Liver (tissue), 9 donors: ENCODE data around the gene SRGAP3. TPM values are rescaled to one million over a fixed set of nuclear protein-coding genes. Genes with fewer than 3 reads are reported as not detected.

Experiments used
- DNase-seq: peaks from one replicate; pipeline ENCODE4 v3.0.0-alpha.2; 2017; ENCODE audit warnings: low spot score
- H3K27ac ChIP-seq, 2 donors: one replicate each; pipeline ENCODE4 v1.7.0; 2013; ENCODE audit warnings: inconsistent platforms in 2 of 2, low read length in 2 of 2, control low read depth in 1 of 2, low read depth in 1 of 2, mild to moderate bottlenecking in 1 of 2
- H3K27me3 ChIP-seq, 4 donors: one replicate each; pipeline versions ENCODE4 v1.6.1 to v1.7.0; 2013; ENCODE audit warnings: low read length in 3 of 4, inconsistent platforms in 1 of 4, mild to moderate bottlenecking in 1 of 4, moderate library complexity in 1 of 4; ENCODE audit not compliant: control insufficient read depth in 4 of 4, insufficient read depth in 4 of 4
- H3K36me3 ChIP-seq, 4 donors: one replicate each; pipeline versions ENCODE4 v1.6.1 to v1.7.0; 2013; ENCODE audit warnings: low read length in 3 of 4, mild to moderate bottlenecking in 3 of 4, low read depth in 1 of 4, moderate library complexity in 1 of 4; ENCODE audit not compliant: control insufficient read depth in 4 of 4, insufficient read depth in 3 of 4
- H3K4me1 ChIP-seq, 4 donors: one replicate each; pipeline versions ENCODE4 v1.6.1 to v1.7.0; 2013; ENCODE audit warnings: low read length in 3 of 4, mild to moderate bottlenecking in 3 of 4, moderate library complexity in 1 of 4; ENCODE audit not compliant: control insufficient read depth in 4 of 4, insufficient read depth in 4 of 4
- H3K4me3 ChIP-seq, 3 donors: one replicate each; pipeline versions ENCODE4 v1.6.1 to v1.7.0; 2013; ENCODE audit warnings: low read length in 3 of 3, control low read depth in 1 of 3, low read depth in 1 of 3, mild to moderate bottlenecking in 1 of 3
- H3K9ac ChIP-seq, 2 donors: one replicate each; pipeline ENCODE4 v1.7.0; 2013; ENCODE audit warnings: low read length in 2 of 2, mild to moderate bottlenecking in 2 of 2, moderate library complexity in 2 of 2, control low read depth in 1 of 2, low read depth in 1 of 2
- H3K9me3 ChIP-seq, 4 donors: one replicate each; pipeline versions ENCODE4 v1.6.1 to v1.7.0; 2013; ENCODE audit warnings: low read length in 3 of 4; ENCODE audit not compliant: control insufficient read depth in 4 of 4
- EGR1 ChIP-seq, 2 donors: IDR thresholded peaks; 2 replicates each; pipeline ENCODE4 v1.6.1; 2016 to 2018; ENCODE audit warnings: antibody characterized with exemption in 2 of 2, low read depth in 2 of 2
- FOXA1 ChIP-seq: IDR thresholded peaks from 2 replicates; pipeline ENCODE4 v1.6.1; 2016; ENCODE audit warnings: antibody characterized with exemption
- FOXA2 ChIP-seq: IDR thresholded peaks from 2 replicates; pipeline ENCODE4 v1.6.1; 2016; ENCODE audit warnings: antibody characterized with exemption
- GABPA ChIP-seq, 2 donors: IDR thresholded peaks in 1 of 2; conservative IDR thresholded peaks in 1 of 2; 2 replicates each; pipeline ENCODE4 v1.6.1; 2016; ENCODE audit warnings: antibody characterized with exemption in 2 of 2, mild to moderate bottlenecking in 1 of 2, moderate library complexity in 1 of 2
- HNF4A ChIP-seq, 2 donors: conservative IDR thresholded peaks; 2 replicates each; pipeline ENCODE4 v1.6.1; 2016; ENCODE audit warnings: antibody characterized with exemption in 2 of 2, mild to moderate bottlenecking in 2 of 2
- HNF4G ChIP-seq: IDR thresholded peaks from 2 replicates; pipeline ENCODE4 v1.6.1; 2016; ENCODE audit warnings: antibody characterized with exemption
- JUND ChIP-seq, 2 donors: IDR thresholded peaks; 2 replicates each; pipeline ENCODE4 v1.6.1; 2016; ENCODE audit warnings: antibody characterized with exemption in 2 of 2
- NR2F2 ChIP-seq: IDR thresholded peaks from 2 replicates; pipeline ENCODE4 v1.6.1; 2016; ENCODE audit warnings: antibody characterized with exemption
- RAD21 ChIP-seq, 2 donors: IDR thresholded peaks; 2 replicates each; pipeline ENCODE4 v1.6.1; 2016; ENCODE audit warnings: antibody characterized with exemption in 2 of 2, mild to moderate bottlenecking in 2 of 2
- RXRA ChIP-seq, 2 donors: IDR thresholded peaks; 2 replicates each; pipeline ENCODE4 v1.6.1; 2017 to 2018; ENCODE audit warnings: antibody characterized with exemption in 2 of 2, mild to moderate bottlenecking in 1 of 2
- SP1 ChIP-seq: IDR thresholded peaks from 2 replicates; pipeline ENCODE4 v1.6.1; 2018; ENCODE audit warnings: antibody characterized with exemption, mild to moderate bottlenecking
- TAF1 ChIP-seq: conservative IDR thresholded peaks from 2 replicates; pipeline ENCODE4 v1.6.1; 2016; ENCODE audit warnings: antibody characterized with exemption, mild to moderate bottlenecking
- YY1 ChIP-seq: IDR thresholded peaks from 2 replicates; pipeline ENCODE4 v1.6.1; 2016; ENCODE audit warnings: antibody characterized with exemption, mild to moderate bottlenecking
- WGBS: extraction: QIAGEN DNeasy Blood & Tissue Kit; methylation state at CpG from one replicate; pipeline ENCODE4 v1.1.7; 2013; 5-methylcytosine and 5-hydroxymethylcytosine counted together
- polyA plus RNA-seq, 2 donors: library from polyadenylated mRNA; stranded (reverse) in 1 of 2; unstranded in 1 of 2; fragments of 200-250 nt in 1 of 2; fragments of >200 nt in 1 of 2; fragmentation: Nextera tagmentation in 1 of 2; extraction: Ambion mirVana in 1 of 2; gene quantifications; one replicate each; pipeline versions ENCODE4 v1.2.1 to v1.2.3, GENCODE V29; 2013 to 2015
- total RNA-seq, 2 donors: library from RNA; depleted of rRNA; stranded (reverse); fragments of >200 nt; gene quantifications; one replicate each; pipeline ENCODE4 v1.2.3, GENCODE V29; 2014
- TF ChIP-seq, protein P1 (sequence below): fragments of 150-350 bp; IDR thresholded peaks from 2 replicates; pipeline ENCODE4 v1.5.1; 2017; ENCODE audit warnings: improper control_type of control experiment, low read depth, low read length; ENCODE audit not compliant: missing input control
- TF ChIP-seq, protein P2 (sequence below): IDR thresholded peaks from 2 replicates; pipeline ENCODE4 v1.6.1; 2016; ENCODE audit warnings: antibody characterized with exemption
- TF ChIP-seq, protein P3 (sequence below): IDR thresholded peaks from 2 replicates; pipeline ENCODE4 v1.6.1; 2016; ENCODE audit warnings: antibody characterized with exemption
- TF ChIP-seq, protein P4 (sequence below): IDR thresholded peaks from 2 replicates; pipeline ENCODE4 v1.6.1; 2016; ENCODE audit warnings: antibody characterized with exemption, mild to moderate bottlenecking
- TF ChIP-seq, protein P5 (sequence below): IDR thresholded peaks from 2 replicates; pipeline ENCODE4 v1.6.1; 2016; ENCODE audit warnings: antibody characterized with exemption
- donor health status: healthy.
- donor health status: healthy.
- donor health status: healthy.
- donor health status: healthy.
- donor health status: healthy.

Gene SRGAP3
- total and polyA plus RNA-seq, 4 donors: 0.61 to 4.2 (median 1.6) TPM

DNA sequence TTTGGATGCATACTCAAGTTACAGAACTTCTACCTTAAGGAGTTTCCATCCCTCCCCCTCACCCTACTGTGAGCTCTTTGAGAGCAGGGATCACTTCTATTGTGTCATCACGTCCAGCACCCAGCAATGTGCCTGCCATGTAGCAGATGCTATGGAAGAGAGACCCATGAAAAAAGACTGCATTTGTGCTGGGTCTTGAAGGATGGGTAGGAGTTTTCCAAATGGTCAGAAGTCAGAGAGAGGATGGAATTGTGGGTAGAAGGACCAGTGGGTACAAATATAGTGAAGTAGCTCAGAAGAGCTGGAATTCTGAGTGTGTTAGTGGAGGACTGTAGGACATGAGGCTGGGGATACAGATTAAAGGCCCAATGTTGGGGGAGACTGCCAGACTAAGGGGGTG is 141.7 kb downstream of the SRGAP3 start:
- H3K9ac ChIP-seq: no peak overlapping the region
- DNase-seq: no peak
- H3K4me1 ChIP-seq: no peaks in the 10 kb centered on the region
- no peak overlapping the region for H3K27ac ChIP-seq
- no peak overlapping the region for H3K4me3 ChIP-seq
- TF ChIP-seq JUND (IDR thresholded peaks at IDR 0.05): no peak
- TF ChIP-seq, protein P1, sequence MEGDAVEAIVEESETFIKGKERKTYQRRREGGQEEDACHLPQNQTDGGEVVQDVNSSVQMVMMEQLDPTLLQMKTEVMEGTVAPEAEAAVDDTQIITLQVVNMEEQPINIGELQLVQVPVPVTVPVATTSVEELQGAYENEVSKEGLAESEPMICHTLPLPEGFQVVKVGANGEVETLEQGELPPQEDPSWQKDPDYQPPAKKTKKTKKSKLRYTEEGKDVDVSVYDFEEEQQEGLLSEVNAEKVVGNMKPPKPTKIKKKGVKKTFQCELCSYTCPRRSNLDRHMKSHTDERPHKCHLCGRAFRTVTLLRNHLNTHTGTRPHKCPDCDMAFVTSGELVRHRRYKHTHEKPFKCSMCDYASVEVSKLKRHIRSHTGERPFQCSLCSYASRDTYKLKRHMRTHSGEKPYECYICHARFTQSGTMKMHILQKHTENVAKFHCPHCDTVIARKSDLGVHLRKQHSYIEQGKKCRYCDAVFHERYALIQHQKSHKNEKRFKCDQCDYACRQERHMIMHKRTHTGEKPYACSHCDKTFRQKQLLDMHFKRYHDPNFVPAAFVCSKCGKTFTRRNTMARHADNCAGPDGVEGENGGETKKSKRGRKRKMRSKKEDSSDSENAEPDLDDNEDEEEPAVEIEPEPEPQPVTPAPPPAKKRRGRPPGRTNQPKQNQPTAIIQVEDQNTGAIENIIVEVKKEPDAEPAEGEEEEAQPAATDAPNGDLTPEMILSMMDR: no peak
- no peak for TF ChIP-seq TAF1
- no peak for TF ChIP-seq GABPA (IDR thresholded peaks at IDR 0.05 in 1 of 2, conservative IDR thresholded peaks at IDR 0.05 in 1 of 2)
- no peak for TF ChIP-seq FOXA1
- TF ChIP-seq, protein P2, sequence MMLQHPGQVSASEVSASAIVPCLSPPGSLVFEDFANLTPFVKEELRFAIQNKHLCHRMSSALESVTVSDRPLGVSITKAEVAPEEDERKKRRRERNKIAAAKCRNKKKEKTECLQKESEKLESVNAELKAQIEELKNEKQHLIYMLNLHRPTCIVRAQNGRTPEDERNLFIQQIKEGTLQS: no peak
- TF ChIP-seq, protein P3, sequence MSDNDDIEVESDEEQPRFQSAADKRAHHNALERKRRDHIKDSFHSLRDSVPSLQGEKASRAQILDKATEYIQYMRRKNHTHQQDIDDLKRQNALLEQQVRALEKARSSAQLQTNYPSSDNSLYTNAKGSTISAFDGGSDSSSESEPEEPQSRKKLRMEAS: no peak
- TF ChIP-seq HNF4A (conservative IDR thresholded peaks at IDR 0.05): no peak
- no peak for TF ChIP-seq YY1
- no peak for TF ChIP-seq SP1
- TF ChIP-seq RAD21 (IDR thresholded peaks at IDR 0.05): no peak
- no peak for TF ChIP-seq NR2F2
- no peak for TF ChIP-seq EGR1 (IDR thresholded peaks at IDR 0.05; ENCODE audit: low read depth in 2 of 2)
- TF ChIP-seq HNF4G: no peak
- no peak for TF ChIP-seq FOXA2
- TF ChIP-seq RXRA (IDR thresholded peaks at IDR 0.05): no peak
- TF ChIP-seq, protein P4, sequence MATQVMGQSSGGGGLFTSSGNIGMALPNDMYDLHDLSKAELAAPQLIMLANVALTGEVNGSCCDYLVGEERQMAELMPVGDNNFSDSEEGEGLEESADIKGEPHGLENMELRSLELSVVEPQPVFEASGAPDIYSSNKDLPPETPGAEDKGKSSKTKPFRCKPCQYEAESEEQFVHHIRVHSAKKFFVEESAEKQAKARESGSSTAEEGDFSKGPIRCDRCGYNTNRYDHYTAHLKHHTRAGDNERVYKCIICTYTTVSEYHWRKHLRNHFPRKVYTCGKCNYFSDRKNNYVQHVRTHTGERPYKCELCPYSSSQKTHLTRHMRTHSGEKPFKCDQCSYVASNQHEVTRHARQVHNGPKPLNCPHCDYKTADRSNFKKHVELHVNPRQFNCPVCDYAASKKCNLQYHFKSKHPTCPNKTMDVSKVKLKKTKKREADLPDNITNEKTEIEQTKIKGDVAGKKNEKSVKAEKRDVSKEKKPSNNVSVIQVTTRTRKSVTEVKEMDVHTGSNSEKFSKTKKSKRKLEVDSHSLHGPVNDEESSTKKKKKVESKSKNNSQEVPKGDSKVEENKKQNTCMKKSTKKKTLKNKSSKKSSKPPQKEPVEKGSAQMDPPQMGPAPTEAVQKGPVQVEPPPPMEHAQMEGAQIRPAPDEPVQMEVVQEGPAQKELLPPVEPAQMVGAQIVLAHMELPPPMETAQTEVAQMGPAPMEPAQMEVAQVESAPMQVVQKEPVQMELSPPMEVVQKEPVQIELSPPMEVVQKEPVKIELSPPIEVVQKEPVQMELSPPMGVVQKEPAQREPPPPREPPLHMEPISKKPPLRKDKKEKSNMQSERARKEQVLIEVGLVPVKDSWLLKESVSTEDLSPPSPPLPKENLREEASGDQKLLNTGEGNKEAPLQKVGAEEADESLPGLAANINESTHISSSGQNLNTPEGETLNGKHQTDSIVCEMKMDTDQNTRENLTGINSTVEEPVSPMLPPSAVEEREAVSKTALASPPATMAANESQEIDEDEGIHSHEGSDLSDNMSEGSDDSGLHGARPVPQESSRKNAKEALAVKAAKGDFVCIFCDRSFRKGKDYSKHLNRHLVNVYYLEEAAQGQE: no peak
- TF ChIP-seq, protein P5, sequence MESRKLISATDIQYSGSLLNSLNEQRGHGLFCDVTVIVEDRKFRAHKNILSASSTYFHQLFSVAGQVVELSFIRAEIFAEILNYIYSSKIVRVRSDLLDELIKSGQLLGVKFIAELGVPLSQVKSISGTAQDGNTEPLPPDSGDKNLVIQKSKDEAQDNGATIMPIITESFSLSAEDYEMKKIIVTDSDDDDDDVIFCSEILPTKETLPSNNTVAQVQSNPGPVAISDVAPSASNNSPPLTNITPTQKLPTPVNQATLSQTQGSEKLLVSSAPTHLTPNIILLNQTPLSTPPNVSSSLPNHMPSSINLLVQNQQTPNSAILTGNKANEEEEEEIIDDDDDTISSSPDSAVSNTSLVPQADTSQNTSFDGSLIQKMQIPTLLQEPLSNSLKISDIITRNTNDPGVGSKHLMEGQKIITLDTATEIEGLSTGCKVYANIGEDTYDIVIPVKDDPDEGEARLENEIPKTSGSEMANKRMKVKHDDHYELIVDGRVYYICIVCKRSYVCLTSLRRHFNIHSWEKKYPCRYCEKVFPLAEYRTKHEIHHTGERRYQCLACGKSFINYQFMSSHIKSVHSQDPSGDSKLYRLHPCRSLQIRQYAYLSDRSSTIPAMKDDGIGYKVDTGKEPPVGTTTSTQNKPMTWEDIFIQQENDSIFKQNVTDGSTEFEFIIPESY: no peak
- 94% methylated on average over 1 of the region's 1 CpG for WGBS
- H3K36me3 ChIP-seq: no peaks in the 10 kb centered on the region
- H3K27me3 ChIP-seq: no peaks in the 10 kb centered on the region
- no peaks in the 10 kb centered on the region for H3K9me3 ChIP-seq
